Measurements from ENCODE around the gene LAMTOR2. TPM values are rescaled to one million over a fixed set of nuclear protein-coding genes. Genes with fewer than 3 reads are reported as not detected.

LAMTOR2 gene
- polyA plus RNA-seq, 6 donors from 2014 or later, result 99.5 to 139 (median 114) TPM

DNA sequence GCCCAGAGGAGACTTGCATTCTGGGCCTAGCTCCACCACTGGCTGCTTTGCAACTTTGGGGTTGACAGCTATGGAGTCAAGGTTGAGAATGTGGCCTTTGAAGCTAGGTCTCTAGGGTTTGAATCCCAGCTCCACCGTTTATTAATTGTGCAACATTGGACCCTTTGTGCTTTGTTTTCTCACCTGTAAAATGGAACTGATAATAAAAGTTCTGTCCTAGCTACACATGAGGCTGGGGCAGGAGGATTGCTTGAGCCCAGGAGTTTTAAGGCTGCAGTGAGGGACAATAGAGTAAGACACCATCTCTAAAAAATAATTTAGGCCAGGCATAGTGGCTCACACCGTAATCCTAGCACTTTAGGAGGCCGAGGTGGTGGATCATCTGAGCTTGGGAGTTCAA is 44.7 kb downstream of the LAMTOR2 start:
- ATAC-seq (ENCODE audit: low read depth in 2 of 2), result no peak
- no peak for DNase-seq
- peak overlapping the region in 5 of 6 donors; percentile 61 to 100 (median 99) for H3K27ac Mint-ChIP-seq
- H3K4me3 Mint-ChIP-seq, result no peak overlapping the region
- H3K27me3 Mint-ChIP-seq, result peaks cover 8 to 42% (median 19%) of the 10 kb centered on the region in 3 donors
- H3K9me3 Mint-ChIP-seq, result no peaks in the 10 kb centered on the region
- peaks cover 32 to 36% (median 33%) of the 10 kb centered on the region in 3 donors for H3K4me1 Mint-ChIP-seq
- no peaks in the 10 kb centered on the region for H3K36me3 Mint-ChIP-seq

DNA sequence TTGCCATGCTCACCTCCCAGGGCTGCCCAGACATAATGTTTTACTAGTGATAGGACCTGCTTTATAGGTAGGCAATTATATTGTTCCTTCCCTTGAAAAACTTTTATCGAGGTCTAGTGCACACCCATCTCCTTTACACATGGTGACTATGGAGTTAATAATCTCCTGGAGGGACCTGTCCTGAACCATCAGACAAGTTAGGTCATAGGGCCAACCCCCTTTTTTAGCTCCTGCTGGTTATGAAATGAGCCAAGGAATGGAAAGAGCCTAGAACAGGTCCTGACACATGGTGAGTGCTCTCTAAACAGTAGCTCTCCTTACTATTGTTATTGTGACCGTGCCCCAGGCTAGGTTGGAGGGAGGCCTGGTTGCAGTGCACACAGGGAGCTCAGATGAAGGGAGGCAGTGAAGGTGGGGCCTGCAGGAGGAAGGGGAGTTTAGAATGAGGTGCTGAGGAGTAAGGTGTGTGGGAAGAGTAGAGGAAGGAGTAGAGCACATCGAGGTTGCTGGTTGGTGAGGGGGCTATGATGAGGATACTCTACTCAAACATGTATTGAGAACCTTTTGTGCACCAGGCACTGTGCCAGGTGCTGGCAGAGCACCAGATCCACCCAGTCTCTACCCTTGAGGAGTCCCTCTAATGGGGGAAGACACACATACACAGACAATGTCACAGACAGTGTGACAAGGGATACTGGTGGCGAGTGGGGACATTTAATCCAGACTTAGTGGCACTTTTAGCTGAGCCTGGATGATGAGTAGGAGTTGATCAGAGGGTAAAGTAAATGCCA is 45.8 kb downstream of the LAMTOR2 start:
- peaks cover 8 to 47% (median 19%) of the 10 kb centered on the region in 3 donors for H3K27me3 Mint-ChIP-seq
- no peak overlapping the region for H3K4me3 Mint-ChIP-seq
- H3K36me3 Mint-ChIP-seq, result no peaks in the 10 kb centered on the region
- H3K27ac Mint-ChIP-seq, result peak overlapping the region; percentile 24 to 100 (median 93)
- no peak for ATAC-seq (ENCODE audit: low read depth in 2 of 2)
- DNase-seq, result no peak
- H3K4me1 Mint-ChIP-seq, result peaks cover 37 to 42% (median 41%) of the 10 kb centered on the region in 3 donors
- H3K9me3 Mint-ChIP-seq, result no peaks in the 10 kb centered on the region

DNA sequence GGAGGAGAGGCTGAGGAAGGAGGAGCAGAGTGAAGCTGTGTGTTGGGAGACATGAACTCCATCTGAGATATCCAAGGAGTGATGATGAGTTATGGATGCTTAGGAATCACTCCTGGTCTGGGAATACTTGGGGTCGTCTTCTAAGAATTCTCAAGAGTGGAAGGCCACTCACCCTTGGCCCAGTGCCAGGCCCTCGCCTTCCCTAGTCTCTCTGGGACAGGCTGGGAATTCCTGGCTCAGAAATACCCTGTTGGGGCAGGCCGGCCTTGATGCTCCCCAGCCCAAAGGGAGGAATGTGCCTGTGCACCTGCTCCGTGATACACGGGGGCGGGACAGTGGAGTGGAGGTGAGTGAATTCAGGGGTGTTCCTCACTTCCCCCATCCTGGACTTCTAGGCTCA is 47.3 kb downstream of the LAMTOR2 start:
- Mint-ChIP-seq H3K4me1 (peaks cover 31 to 44% (median 43%) of the 10 kb centered on the region in 3 donors), H3K27ac (peak overlapping the region in 5 of 6 donors; percentile 44 to 100 (median 86)), H3K9me3 (no peaks in the 10 kb centered on the region), H3K27me3 (peaks cover 7 to 47% (median 19%) of the 10 kb centered on the region in 3 donors), H3K4me3 (peak overlapping the region in 2 of 8 donors; percentile 34 to 36), H3K36me3 (no peaks in the 10 kb centered on the region)
- DNase-seq, result no peak
- ATAC-seq (ENCODE audit: low read depth in 2 of 2), result no peak

DNA sequence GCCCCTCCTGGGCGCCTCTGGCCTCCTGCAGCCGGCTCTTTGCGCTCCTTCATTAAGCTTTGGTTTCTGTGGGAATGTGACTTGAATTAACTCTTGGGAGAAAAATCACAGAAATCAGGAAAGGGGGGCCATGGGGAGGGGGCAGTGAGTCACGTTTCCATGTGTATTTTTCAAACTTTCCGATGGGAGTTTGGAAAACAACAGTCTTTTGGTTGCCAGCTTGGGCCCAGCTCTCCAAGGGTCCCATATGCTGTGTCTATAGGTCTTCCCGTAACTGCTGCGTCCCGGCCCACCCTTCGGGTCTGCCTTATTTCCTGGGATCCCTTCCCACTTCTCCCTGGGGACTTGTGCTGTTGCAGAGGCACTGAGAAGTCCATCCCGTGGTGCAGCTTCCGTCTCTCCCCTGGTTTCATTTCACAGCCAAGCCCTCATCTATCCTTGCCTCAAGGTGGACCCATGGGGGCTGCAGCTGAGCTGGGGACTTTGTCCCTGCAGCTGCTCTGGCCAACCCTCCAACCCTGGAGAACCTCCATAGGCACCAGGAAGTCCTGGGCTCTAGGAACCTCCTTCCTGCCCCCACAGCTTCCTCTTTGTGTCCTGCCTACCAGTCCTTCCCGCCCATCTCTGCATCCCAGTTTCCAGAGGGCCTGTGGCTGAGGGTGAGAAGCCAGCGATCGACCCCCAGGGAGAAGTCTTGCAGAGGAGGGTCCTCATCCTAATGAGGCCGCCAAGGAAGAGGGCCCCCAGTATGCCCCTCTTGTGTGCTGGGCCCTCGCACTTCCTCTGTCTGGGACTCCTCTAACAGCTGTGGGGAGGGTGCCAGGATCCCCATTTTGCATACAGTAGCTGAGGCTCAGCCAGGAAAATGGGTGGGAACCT is 48.3 kb downstream of the LAMTOR2 start:
- Mint-ChIP-seq H3K27ac (peak overlapping the region in 5 of 6 donors; percentile 77 to 100 (median 93)), H3K4me1 (peaks cover 24 to 36% (median 35%) of the 10 kb centered on the region in 3 donors), H3K36me3 (no peaks in the 10 kb centered on the region), H3K4me3 (no peak overlapping the region), H3K9me3 (no peaks in the 10 kb centered on the region), H3K27me3 (peaks cover 4 to 47% (median 19%) of the 10 kb centered on the region in 3 donors)
- DNase-seq, result no peak
- no peak for ATAC-seq (ENCODE audit: low read depth in 2 of 2)

DNA sequence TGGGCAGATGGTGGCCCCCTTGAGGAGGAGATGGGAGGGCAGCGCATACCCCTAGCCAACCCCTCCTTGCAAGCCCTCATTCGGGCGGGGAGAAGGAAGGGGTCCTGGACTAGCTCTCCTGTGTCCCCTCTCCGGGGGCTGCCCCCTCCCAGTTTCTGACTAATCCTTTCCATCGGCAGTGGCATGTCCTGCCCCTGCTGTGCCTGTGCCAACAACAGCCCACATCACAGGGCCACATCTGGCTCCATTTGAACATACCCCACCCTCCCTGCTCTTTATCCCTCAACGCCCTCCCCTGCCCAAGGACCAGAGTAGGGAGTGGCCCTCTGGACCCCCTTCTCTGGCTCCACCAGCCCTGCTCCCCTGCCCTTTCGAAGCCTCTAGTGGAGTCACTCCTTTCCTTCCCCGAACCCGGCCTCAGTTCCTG is 49.0 kb downstream of the LAMTOR2 start:
- DNase-seq (no peak), ATAC-seq (ENCODE audit: low read depth in 2 of 2) (no peak)
- Mint-ChIP-seq H3K9me3 (no peaks in the 10 kb centered on the region), H3K27me3 (peaks cover 4 to 47% (median 19%) of the 10 kb centered on the region in 3 donors), H3K4me3 (peak overlapping the region in 3 of 8 donors; percentile 3 to 83 (median 68)), H3K27ac (peak overlapping the region; percentile 99 to 100 (median 100)), H3K36me3 (no peaks in the 10 kb centered on the region), H3K4me1 (peaks cover 20 to 33% (median 32%) of the 10 kb centered on the region in 3 donors)

DNA sequence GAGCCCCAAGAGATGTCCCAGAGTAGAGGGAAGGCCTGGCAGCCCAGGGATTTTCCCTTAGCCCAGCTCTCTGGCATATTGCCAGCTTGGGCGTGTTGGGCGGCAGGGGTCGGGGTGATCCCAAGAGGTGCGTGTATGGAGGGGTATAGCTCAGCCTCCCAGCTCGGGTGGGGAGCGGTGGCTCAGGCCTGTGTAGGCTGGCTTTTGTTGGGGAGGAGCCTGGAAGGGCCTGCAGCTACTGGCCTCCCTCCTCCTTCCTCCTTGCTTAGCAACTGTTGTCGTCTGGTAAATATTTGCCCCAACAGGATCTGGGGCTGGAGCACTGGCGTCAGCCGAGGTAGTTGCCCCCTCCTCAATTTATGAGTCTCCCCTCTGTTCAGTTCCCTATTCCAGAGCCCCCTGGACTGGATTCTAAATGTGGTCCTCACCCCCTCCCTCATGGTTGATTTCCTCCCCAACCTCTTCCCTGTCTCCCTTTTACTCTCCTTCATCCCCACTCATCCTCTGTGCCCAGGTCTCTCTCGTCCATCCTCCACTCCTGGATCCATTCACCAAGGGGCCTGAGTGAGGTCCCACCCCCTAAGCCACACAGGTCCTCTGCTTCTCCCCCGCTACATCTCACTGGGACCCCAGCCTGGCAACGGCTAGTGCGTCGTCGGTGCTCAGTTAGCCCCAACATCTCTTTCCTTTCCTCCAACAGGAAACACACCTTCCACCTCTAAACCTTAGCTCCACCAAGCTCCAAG is 49.7 kb downstream of the LAMTOR2 start:
- Mint-ChIP-seq H3K27ac (peak overlapping the region; percentile 99 to 100 (median 100)), H3K27me3 (peaks cover 4 to 47% (median 19%) of the 10 kb centered on the region in 3 donors), H3K9me3 (no peaks in the 10 kb centered on the region), H3K4me3 (peak overlapping the region; percentile 28 to 83 (median 64)), H3K36me3 (no peaks in the 10 kb centered on the region), H3K4me1 (peaks cover 20 to 33% (median 32%) of the 10 kb centered on the region in 3 donors)
- ATAC-seq (ENCODE audit: low read depth in 2 of 2), result peak; percentile 6 to 8
- DNase-seq, result peak; percentile 38

DNA sequence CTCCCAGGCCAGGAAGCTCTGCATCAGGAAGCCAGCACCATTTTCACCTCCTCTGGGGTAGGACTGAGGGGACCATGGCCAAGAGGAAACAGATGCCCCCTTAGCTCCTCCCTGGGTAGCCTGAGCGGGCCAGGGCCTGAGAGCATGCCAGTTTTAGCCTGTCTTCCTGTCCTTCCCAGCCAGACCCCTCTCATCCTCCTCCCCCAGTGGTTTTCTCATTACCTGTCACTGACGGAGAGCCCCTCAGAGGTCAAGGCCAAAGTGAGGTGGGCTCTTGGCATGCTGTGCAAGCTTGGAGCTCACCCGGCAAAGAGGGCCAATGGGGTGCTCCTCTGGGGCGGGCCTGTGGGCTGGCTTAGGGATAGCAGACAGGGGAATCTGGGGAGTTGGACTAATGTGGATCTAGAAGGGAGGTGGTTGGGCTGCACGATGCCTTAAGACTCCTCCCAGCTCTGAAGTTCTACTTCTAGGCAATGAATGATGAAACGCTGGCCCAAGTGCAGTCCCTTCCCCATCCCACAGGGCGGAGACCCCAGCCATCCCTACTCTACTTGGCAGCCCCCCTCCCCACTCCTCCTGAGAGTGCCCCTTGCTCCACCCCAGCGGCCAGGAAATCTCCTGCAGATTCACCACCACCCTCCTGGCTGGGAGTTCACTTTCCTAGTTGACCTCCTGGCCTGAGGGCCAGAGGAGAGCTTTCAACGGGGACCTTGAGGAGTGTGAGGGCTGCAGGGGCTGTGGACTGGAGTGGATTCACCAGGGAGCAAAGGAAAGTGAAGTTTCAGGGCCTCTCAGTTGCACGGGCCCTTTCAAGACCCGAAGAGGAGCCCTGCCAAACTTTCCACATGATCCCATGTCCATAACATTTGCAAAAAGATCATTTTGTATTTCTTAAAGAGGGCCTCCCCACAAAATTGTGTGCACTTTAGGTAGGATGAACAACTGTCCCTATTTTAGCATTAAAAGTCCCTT is 50.6 kb downstream of the LAMTOR2 start:
- Mint-ChIP-seq H3K9me3 (no peaks in the 10 kb centered on the region), H3K27me3 (peaks cover 2 to 46% (median 17%) of the 10 kb centered on the region in 3 donors), H3K36me3 (no peaks in the 10 kb centered on the region), H3K4me3 (peak overlapping the region; percentile 82 to 93 (median 86)), H3K4me1 (peaks cover 20 to 33% (median 32%) of the 10 kb centered on the region in 3 donors), H3K27ac (peak overlapping the region; percentile 100)
- no peak for DNase-seq
- no peak for ATAC-seq (ENCODE audit: low read depth in 2 of 2)

DNA sequence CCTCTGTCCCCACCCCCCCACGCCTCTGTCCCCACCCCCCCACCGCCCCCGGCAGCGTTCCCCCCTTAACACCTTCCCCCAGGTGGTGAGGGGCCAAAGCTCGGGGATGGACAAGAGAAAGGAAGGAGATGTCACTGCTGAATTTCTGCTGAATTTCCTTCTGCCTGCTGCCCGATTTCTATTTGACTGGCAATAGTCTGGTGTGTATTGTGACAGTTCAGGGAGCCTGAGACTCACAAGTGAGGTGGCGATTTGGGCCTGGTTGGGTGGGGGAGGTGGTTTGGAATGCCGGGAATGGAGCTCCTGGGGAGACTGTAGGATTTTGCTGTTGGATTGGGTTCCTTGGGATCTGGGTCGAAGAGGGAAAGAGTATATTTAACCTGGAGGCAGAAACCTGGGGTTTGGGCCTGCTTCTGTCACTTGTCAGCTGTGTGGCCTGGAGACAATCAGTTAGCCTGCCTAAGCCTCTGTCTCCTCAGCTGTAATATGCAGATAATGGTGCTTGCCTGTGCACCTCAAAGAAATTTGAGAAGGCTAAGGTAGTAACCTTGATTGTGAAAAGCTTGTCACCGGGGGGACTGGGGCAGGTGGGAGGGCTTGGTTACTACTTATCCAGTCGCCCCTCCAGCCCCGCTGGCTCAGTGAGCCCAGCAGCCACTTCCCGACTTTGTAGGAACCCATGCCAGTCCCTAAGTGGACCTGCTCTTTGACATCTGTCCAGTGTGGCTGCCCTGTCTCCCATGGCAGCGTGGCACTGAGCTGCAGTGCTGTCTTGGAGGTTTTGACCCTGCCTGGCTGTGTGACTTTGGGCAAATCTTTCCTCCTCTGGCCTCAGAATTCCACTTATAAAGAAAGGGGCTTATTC is 52.3 kb downstream of the LAMTOR2 start:
- Mint-ChIP-seq H3K36me3 (no peaks in the 10 kb centered on the region), H3K27me3 (peaks cover 3 to 41% (median 9%) of the 10 kb centered on the region in 3 donors), H3K4me3 (peak overlapping the region; percentile 69 to 92 (median 84)), H3K27ac (peak overlapping the region; percentile 100), H3K4me1 (peaks cover 20 to 33% (median 30%) of the 10 kb centered on the region in 3 donors), H3K9me3 (no peaks in the 10 kb centered on the region)
- DNase-seq, result no peak
- no peak for ATAC-seq (ENCODE audit: low read depth in 2 of 2)

DNA sequence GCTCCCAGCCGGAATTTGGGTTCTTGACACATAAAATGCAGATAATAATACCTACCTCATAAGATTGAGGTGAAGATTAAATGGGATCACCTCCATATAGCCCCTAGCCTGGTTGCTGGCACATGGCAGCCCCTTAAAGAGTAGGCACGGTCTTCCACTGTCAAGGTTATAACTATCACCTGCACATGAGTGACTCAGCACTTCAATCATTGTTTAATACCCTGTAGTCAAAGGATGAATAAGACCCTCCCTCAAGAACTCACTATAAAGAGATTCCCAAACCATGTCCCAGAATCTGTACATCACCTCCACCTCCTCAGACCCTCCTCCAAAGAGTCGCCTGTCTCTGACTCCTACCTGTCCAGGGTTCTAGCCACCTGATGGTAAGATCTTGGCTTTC is 53.5 kb downstream of the LAMTOR2 start:
- ATAC-seq (ENCODE audit: low read depth in 2 of 2) (no peak), DNase-seq (no peak)
- Mint-ChIP-seq H3K9me3 (no peaks in the 10 kb centered on the region), H3K27ac (peak overlapping the region; percentile 100), H3K4me1 (peaks cover 20 to 30% (median 29%) of the 10 kb centered on the region in 3 donors), H3K27me3 (peaks cover 3 to 39% (median 15%) of the 10 kb centered on the region in 3 donors), H3K36me3 (no peaks in the 10 kb centered on the region), H3K4me3 (peak overlapping the region in 2 of 8 donors; percentile 10 to 83)

Measured in naive B cell (primary cell).